Adrenal gland (tissue), 12 donors: ENCODE results near the gene SETBP1. TPM values are rescaled to one million over a fixed set of nuclear protein-coding genes. Genes with fewer than 3 reads are reported as not detected.

Experiments
- DNase-seq, 7 donors: peaks; one replicate each; pipeline ENCODE4 v3.0.0-alpha.2; 2019 to 2020
- H3K27ac ChIP-seq, 5 donors: fragments of 200-600 bp; sonication (generic) in 4 of 5; 1 replicate in 3 of 5; 2 replicates in 2 of 5; pipeline versions ENCODE4 v1.5.1 to v1.8.0; 2016 to 2020; ENCODE audit warnings: mild to moderate bottlenecking in 1 of 5
- H3K27me3 ChIP-seq: fragments of 200-600 bp; 2 replicates; pipeline ENCODE4 v1.8.0; 2021
- H3K36me3 ChIP-seq, 2 donors: fragments of 200-600 bp; replicated peaks in 1 of 2; 1 replicate in 1 of 2; 2 replicates in 1 of 2; pipeline versions ENCODE4 v1.5.1 to v1.8.0; 2018 to 2022
- H3K4me1 ChIP-seq, 2 donors: fragments of 200-600 bp; replicated peaks in 1 of 2; 1 replicate in 1 of 2; 2 replicates in 1 of 2; pipeline versions ENCODE4 v1.5.1 to v1.8.0; 2018 to 2021
- H3K4me3 ChIP-seq, 4 donors: fragments of 200-600 bp; sonication (generic) in 3 of 4; one replicate each; pipeline ENCODE4 v1.5.1; 2016 to 2018
- H3K9me3 ChIP-seq, 3 donors: fragments of 200-600 bp; sonication (generic) in 1 of 3; replicated peaks in 1 of 3; 1 replicate in 2 of 3; 2 replicates in 1 of 3; pipeline versions ENCODE4 v1.5.1 to v1.8.0; 2016 to 2021
- POLR2A ChIP-seq, 2 donors: fragments of 450-650 bp; IDR thresholded peaks; one replicate each; pipeline ENCODE4 v1.6.1; 2017; ENCODE audit warnings: antibody characterized with exemption in 2 of 2, mild to moderate bottlenecking in 2 of 2, moderate library complexity in 1 of 2
- WGBS, 4 donors: extraction: QIAGEN DNeasy Blood & Tissue Kit in 2 of 4; methylation state at CpG; one replicate each; pipeline versions ENCODE4 v1.1.5 to v1.1.7; 2013 to 2017; 5-methylcytosine and 5-hydroxymethylcytosine counted together
- intact Hi-C, 2 donors: fragments of 100-400 bp; cut with DNase I; formaldehyde crosslinking; loops; one replicate each; pipeline versions ENCODE4 v1.14.1 to v1.15.0; 2022 to 2023
- polyA plus RNA-seq, 3 donors: library from polyadenylated mRNA; stranded (reverse); fragments of 200-250 nt in 2 of 3; fragments of 350-450 nt in 1 of 3; fragmentation: Illumina TruSeq in 1 of 3; extraction: RNeasy Lipid Tissue Mini Kit (QIAGEN cat#74804) in 1 of 3; gene quantifications; one replicate each; pipeline ENCODE4 v1.2.3, GENCODE V29; 2013 to 2014
- total RNA-seq, 9 donors: library from RNA; depleted of rRNA in 4 of 9; stranded (reverse); fragments of >200 nt in 4 of 9; fragments of 120-200 nt in 1 of 9; fragmentation: NEBNext Ultra II Directional in 1 of 9; extraction: Animal tissue kit (Norgen Biotek cat#: 25700) in 1 of 9; gene quantifications; one replicate each; pipeline versions ENCODE4 v1.1.0 to v1.2.4, GENCODE V29; 2013 to 2023
- TF ChIP-seq, protein P1 (sequence below), 6 experiments: fragments of 450-650 bp in 4 of 6; fragments of 200-600 bp in 2 of 6; sonication (generic) in 1 of 6; IDR thresholded peaks; 1 replicate in 5 of 6; 2 replicates in 1 of 6; pipeline versions ENCODE4 v1.5.1 to v1.8.0; 2016 to 2021; ENCODE audit warnings: antibody characterized with exemption in 6 of 6, mild to moderate bottlenecking in 2 of 6, moderate library complexity in 1 of 6
- donor health status: healthy with polysubstance abuse.
- donor health status: Bipolar disorder and iron deficiency.
- donor health status: DM: yes; HTN: yes; CAD: no.
- donor health status: DM: no; HTN: no; CAD: no.
- donor health status: DM: no; HTN: no; CAD: no.
- donor health status: DM: yes; HTN: yes; CAD: no.

The SETBP1 gene
- total and polyA plus RNA-seq, 12 donors, result 1.2 to 18.0 (median 9.4) TPM

DNA sequence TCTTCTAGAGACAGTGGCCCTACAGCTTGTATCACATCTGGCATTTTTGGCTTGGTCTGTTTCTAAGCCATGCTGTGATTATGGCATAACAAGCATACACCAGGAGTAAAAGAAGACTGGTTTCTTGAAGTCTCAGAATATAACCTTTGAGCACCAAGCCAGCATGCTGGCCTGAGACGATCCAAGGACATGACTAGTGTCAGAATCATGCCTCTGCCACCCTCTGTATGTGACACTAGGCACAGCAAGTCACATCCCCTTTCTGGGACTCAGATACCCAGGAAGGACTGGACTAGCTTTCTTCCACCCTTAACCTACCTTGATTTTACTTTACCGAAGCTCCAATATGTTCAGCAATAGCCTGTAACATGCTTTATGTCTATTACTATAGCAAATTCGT is 345.5 kb downstream of the SETBP1 start:
- Histone ChIP-seq H3K27ac (no peak overlapping the region), H3K4me1 (no peaks in the 10 kb centered on the region), H3K36me3 (no peaks in the 10 kb centered on the region), H3K4me3 (no peak overlapping the region), H3K27me3 (no peaks in the 10 kb centered on the region), H3K9me3 (no peaks in the 10 kb centered on the region)
- no peak for DNase-seq
- 62 to 67% (median 65%) methylated on average over 3 of the region's 3 CpGs for WGBS, 4 donors
- intact Hi-C loops, result no loop called here
- TF ChIP-seq, protein P1, sequence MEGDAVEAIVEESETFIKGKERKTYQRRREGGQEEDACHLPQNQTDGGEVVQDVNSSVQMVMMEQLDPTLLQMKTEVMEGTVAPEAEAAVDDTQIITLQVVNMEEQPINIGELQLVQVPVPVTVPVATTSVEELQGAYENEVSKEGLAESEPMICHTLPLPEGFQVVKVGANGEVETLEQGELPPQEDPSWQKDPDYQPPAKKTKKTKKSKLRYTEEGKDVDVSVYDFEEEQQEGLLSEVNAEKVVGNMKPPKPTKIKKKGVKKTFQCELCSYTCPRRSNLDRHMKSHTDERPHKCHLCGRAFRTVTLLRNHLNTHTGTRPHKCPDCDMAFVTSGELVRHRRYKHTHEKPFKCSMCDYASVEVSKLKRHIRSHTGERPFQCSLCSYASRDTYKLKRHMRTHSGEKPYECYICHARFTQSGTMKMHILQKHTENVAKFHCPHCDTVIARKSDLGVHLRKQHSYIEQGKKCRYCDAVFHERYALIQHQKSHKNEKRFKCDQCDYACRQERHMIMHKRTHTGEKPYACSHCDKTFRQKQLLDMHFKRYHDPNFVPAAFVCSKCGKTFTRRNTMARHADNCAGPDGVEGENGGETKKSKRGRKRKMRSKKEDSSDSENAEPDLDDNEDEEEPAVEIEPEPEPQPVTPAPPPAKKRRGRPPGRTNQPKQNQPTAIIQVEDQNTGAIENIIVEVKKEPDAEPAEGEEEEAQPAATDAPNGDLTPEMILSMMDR (IDR thresholded peaks at IDR 0.05), result no peak
- no peak for TF ChIP-seq POLR2A (IDR thresholded peaks at IDR 0.05)

DNA sequence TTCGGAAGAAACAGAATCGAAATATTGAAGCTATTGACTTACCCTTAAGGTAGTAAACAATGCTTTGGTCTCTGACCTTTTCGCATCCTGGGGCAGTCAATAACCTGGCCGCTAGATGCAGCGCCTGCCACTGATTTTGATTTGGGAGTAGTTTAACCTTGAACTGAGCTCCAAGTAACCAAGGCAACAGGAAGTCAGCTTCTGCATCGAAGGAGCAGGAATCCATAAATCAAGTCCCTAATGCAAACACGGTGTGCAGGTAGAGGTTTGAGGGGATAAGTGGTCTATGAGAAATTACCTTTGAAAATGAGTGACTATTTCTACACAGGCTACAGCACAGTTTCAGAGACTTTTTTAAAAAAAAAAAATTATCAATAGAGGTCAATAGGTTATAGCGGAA is 353.5 kb downstream of the SETBP1 start:
- TF ChIP-seq, protein P1 (IDR thresholded peaks at IDR 0.05), result no peak
- no peak for TF ChIP-seq POLR2A (IDR thresholded peaks at IDR 0.05)
- Histone ChIP-seq H3K9me3 (no peaks in the 10 kb centered on the region), H3K4me3 (no peak overlapping the region), H3K36me3 (no peaks in the 10 kb centered on the region), H3K27me3 (no peaks in the 10 kb centered on the region), H3K4me1 (no peaks in the 10 kb centered on the region), H3K27ac (no peak overlapping the region)
- intact Hi-C loops, result no loop called here
- DNase-seq, result no peak
- 65 to 71% (median 66%) methylated on average over 8 of the region's 8 CpGs for WGBS, 4 donors

DNA sequence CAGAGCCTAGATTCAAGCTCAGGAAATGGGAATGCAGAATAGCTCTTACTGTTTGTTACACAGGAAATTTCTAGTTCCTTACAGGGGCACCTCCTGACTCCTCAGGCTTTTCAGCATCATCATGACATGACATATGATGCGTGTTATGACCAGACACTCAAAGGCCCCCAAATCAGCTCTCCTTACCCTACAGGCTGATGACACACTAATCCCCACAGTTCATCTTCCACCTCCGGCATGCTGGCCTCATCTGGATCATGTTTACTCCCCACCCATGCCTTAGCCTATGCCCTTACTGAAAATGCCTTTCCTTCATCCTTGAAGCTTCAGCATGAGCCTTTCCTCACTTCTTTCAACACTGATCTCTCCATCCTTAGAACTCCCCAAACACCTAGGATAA is 356.9 kb downstream of the SETBP1 start:
- 79 to 93% (median 82%) methylated on average over 2 of the region's 2 CpGs for WGBS, 4 donors
- TF ChIP-seq, protein P1 (IDR thresholded peaks at IDR 0.05), result no peak
- TF ChIP-seq POLR2A (IDR thresholded peaks at IDR 0.05), result no peak
- DNase-seq, result no peak

DNA sequence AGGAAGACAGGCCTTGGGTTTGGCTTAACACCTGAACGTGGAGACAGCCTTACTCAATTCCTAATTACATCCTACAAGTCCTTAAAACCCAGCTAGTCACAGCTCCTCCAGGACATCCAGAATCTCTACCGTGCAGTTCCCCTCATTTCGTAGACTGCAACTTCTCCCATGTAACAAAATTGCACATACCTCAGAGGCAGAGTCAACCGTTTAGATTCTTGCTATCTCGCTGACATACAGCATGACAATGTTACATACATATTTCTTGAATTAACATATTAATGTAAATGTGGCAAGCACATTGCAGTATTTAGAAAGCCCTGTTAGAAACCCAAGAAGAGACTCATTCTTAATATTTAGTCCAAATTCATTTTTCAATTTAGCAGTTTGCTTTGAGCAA is 358.7 kb downstream of the SETBP1 start:
- Histone ChIP-seq H3K4me1 (no peaks in the 10 kb centered on the region), H3K36me3 (no peaks in the 10 kb centered on the region), H3K9me3 (no peaks in the 10 kb centered on the region), H3K27ac (no peak overlapping the region), H3K27me3 (no peaks in the 10 kb centered on the region), H3K4me3 (no peak overlapping the region)
- intact Hi-C loops, result no loop called here
- DNase-seq, result no peak
- TF ChIP-seq, protein P1 (IDR thresholded peaks at IDR 0.05), result no peak
- no peak for TF ChIP-seq POLR2A (IDR thresholded peaks at IDR 0.05)
- WGBS, 4 donors, result 74 to 98% (median 87%) methylated on average over 4 to 5 of the region's 5 CpGs

More for the DNA sequence above, 356.9 kb downstream of the SETBP1 start:
- Histone ChIP-seq H3K4me1 (no peaks in the 10 kb centered on the region), H3K27me3 (no peaks in the 10 kb centered on the region), H3K4me3 (no peak overlapping the region), H3K36me3 (no peaks in the 10 kb centered on the region), H3K27ac (no peak overlapping the region), H3K9me3 (no peaks in the 10 kb centered on the region)
- intact Hi-C loops, result no loop called here
